HEK293 (cell line): ENCODE data around the gene TLCD3A.

Source experiments
- CTCF ChIA-PET: fragments of 350-600 bp; formaldehyde crosslinking; extraction: SDS; loops from one replicate; lab custom pipeline; 2021; ENCODE audit warnings: antibody characterized with exemption; lab: Yijun Ruan, JAX
- POLR2A ChIA-PET: fragments of 300-600 bp; formaldehyde crosslinking; extraction: SDS; loops from one replicate; lab custom pipeline; 2020; ENCODE audit warnings: antibody characterized with exemption, inconsistent platforms; lab: Yijun Ruan, JAX
- H3K27ac ChIP-seq: fragments of 200-500 bp; sonication (Bioruptor generic); 2 replicates; pipeline ENCODE4 v1.5.1; 2014; ENCODE audit warnings: low read depth, low read length, control low read depth, inconsistent platforms; ENCODE audit errors: extremely low read depth
- H3K36me3 ChIP-seq, 2 experiments: fragments of 200-500 bp in 1 of 2; sonication (Bioruptor generic) in 1 of 2; 1 replicate in 1 of 2; 2 replicates in 1 of 2; pipeline ENCODE4 v1.5.1; 2014 to 2017; ENCODE audit warnings: inconsistent platforms in 2 of 2, low read length in 2 of 2; ENCODE audit not compliant: control insufficient read depth in 2 of 2, insufficient read depth in 1 of 2
- H3K4me1 ChIP-seq: fragments of 200-500 bp; sonication (Bioruptor generic); 2 replicates; pipeline ENCODE4 v1.5.1; 2014; ENCODE audit warnings: mild to moderate bottlenecking, low read length, inconsistent platforms; ENCODE audit not compliant: control insufficient read depth, insufficient read depth
- H3K4me3 ChIP-seq: 2 replicates; pipeline ENCODE4 v1.5.1; 2011; ENCODE audit warnings: low read depth, mild to moderate bottlenecking, control low read depth, low read length, moderate library complexity
- H3K9me3 ChIP-seq: fragments of 200-500 bp; sonication (Bioruptor generic); 2 replicates; pipeline ENCODE4 v1.5.1; 2014; ENCODE audit warnings: low read depth, low read length, inconsistent platforms; ENCODE audit not compliant: control insufficient read depth, insufficient read depth
- EGR2 ChIP-seq: fragments of 450-650 bp; formaldehyde crosslinking; IDR thresholded peaks from 2 replicates; pipeline ENCODE4 v1.5.1; 2016; ENCODE audit warnings: low read depth, missing biosample characterization, missing genetic modification characterization
- REPIN1 ChIP-seq: fragments of 450-650 bp; formaldehyde crosslinking; IDR thresholded peaks from 2 replicates; pipeline ENCODE4 v1.5.1; 2017; ENCODE audit warnings: missing biosample characterization, missing genetic modification characterization, low read depth
- SCRT2 ChIP-seq: fragments of 450-650 bp; formaldehyde crosslinking; IDR thresholded peaks from 2 replicates; pipeline ENCODE4 v1.5.1; 2016; ENCODE audit warnings: missing biosample characterization, missing genetic modification characterization
- TRIM28 ChIP-seq: IDR thresholded peaks from 2 replicates; pipeline ENCODE4 v1.6.1; 2011; ENCODE audit warnings: low read length, control low read depth, borderline replicate concordance
- ZBTB17 ChIP-seq: fragments of 450-650 bp; formaldehyde crosslinking; IDR thresholded peaks from 2 replicates; pipeline ENCODE4 v1.5.1; 2016; ENCODE audit warnings: missing biosample characterization, missing genetic modification characterization
- ZBTB8A ChIP-seq: fragments of 450-650 bp; formaldehyde crosslinking; IDR thresholded peaks from 2 replicates; pipeline ENCODE4 v1.5.1; 2016; ENCODE audit warnings: missing biosample characterization, missing genetic modification characterization
- ZFP69B ChIP-seq: fragments of 450-650 bp; formaldehyde crosslinking; IDR thresholded peaks from 2 replicates; pipeline ENCODE4 v1.5.1; 2016; ENCODE audit warnings: missing biosample characterization, missing genetic modification characterization
- ZNF302 ChIP-seq: fragments of 450-650 bp; formaldehyde crosslinking; IDR thresholded peaks from 2 replicates; pipeline ENCODE4 v1.5.1; 2016; ENCODE audit warnings: missing biosample characterization, missing genetic modification characterization, low read depth
- ZNF394 ChIP-seq: fragments of 450-650 bp; formaldehyde crosslinking; IDR thresholded peaks from 2 replicates; pipeline ENCODE4 v1.5.1; 2016; ENCODE audit warnings: missing biosample characterization, missing genetic modification characterization, mild to moderate bottlenecking, moderate library complexity, borderline replicate concordance
- ZNF510 ChIP-seq: fragments of 450-650 bp; formaldehyde crosslinking; IDR thresholded peaks from 2 replicates; pipeline ENCODE4 v1.5.1; 2018; ENCODE audit warnings: mild to moderate bottlenecking, missing genetic modification characterization, missing biosample characterization; ENCODE audit not compliant: insufficient replicate concordance
- ZNF530 ChIP-seq: fragments of 450-650 bp; formaldehyde crosslinking; IDR thresholded peaks from 2 replicates; pipeline ENCODE4 v1.5.1; 2016; ENCODE audit warnings: low read depth, missing biosample characterization, missing genetic modification characterization
- ZNF548 ChIP-seq: fragments of 450-650 bp; formaldehyde crosslinking; IDR thresholded peaks from 2 replicates; pipeline ENCODE4 v1.5.1; 2016; ENCODE audit warnings: missing biosample characterization, missing genetic modification characterization
- ZNF600 ChIP-seq: fragments of 450-650 bp; formaldehyde crosslinking; IDR thresholded peaks from 2 replicates; pipeline ENCODE4 v1.5.1; 2016; ENCODE audit warnings: missing biosample characterization, missing genetic modification characterization
- ZNF654 ChIP-seq: fragments of 450-650 bp; formaldehyde crosslinking; IDR thresholded peaks from 2 replicates; pipeline ENCODE4 v1.5.1; 2016; ENCODE audit warnings: low read depth, missing biosample characterization, missing genetic modification characterization
- TF ChIP-seq, protein P1 (sequence below): fragments of 450-650 bp; formaldehyde crosslinking; IDR thresholded peaks from 2 replicates; pipeline ENCODE4; 2016; ENCODE audit warnings: missing biosample characterization, missing genetic modification characterization
- TF ChIP-seq, protein P2 (sequence below): fragments of 450-650 bp; formaldehyde crosslinking; IDR thresholded peaks from 2 replicates; pipeline ENCODE4 v1.5.1; 2016; ENCODE audit warnings: missing biosample characterization, missing genetic modification characterization, borderline replicate concordance
- TF ChIP-seq, protein P3 (sequence below): fragments of 450-650 bp; formaldehyde crosslinking; IDR thresholded peaks from 2 replicates; pipeline ENCODE4 v1.5.1; 2016; ENCODE audit warnings: missing biosample characterization, missing genetic modification characterization
- TF ChIP-seq, protein P4 (sequence below): fragments of 450-650 bp; formaldehyde crosslinking; conservative IDR thresholded peaks from 2 replicates; pipeline ENCODE4 v1.5.1; 2016; ENCODE audit warnings: low read depth, missing biosample characterization, missing genetic modification characterization

Gene TLCD3A

DNA sequence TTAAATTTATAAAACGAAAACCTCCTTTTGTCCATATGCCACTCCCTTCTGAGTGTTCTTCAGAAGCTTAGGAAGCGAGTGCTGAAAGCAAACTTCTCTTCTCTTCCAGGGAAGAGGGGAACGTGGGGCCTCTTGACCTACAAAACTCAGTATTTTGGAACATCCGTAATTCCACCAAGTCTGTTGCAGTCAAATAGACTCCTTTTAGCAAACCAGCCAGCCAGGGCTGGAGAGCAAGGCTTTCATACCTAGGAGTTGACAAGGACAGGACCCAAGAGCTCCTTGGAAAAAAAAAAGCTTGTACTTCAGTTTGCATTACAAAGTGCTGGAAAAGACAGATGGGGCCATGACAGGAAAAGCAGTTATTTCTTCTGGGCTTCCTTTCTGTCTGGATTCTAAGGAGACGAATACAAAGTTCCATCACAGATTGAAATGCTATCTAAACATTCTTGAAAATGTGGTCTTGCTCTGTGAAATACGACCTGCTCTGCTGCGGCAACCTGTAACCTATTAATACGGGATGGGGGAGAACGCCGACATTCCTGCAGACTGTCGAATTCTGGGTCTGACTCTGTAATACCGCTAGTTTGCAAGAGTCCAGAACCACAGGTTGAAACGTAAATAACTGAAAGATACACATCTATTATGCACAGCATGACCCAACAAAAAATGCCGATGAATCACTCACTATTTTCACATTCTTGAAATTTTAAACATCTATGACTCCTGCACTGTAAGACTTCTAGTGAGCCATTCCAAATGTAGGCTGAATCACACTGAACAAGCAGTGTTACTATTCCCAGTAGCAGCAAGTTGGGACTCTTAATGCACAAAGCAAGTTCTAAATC, 38.4 kb upstream of the TLCD3A start:
- no peaks in the 10 kb centered on the region for H3K4me1 ChIP-seq
- H3K27ac ChIP-seq: no peak overlapping the region
- peaks cover 50 to 77% of the 10 kb centered on the region in 2 experiments for H3K36me3 ChIP-seq
- H3K4me3 ChIP-seq: no peak overlapping the region
- POLR2A ChIA-PET: no interaction called here
- TF ChIP-seq ZNF302 (tag by site-specific recombination): no peak
- TF ChIP-seq EGR2 (tag by site-specific recombination): no peak
- TF ChIP-seq, protein P1, sequence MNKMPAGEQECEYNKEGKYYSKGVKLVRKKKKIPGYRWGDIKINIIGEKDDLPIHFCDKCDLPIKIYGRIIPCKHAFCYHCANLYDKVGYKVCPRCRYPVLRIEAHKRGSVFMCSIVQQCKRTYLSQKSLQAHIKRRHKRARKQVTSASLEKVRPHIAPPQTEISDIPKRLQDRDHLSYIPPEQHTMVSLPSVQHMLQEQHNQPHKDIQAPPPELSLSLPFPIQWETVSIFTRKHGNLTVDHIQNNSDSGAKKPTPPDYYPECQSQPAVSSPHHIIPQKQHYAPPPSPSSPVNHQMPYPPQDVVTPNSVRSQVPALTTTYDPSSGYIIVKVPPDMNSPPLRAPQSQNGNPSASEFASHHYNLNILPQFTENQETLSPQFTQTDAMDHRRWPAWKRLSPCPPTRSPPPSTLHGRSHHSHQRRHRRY (tag by site-specific recombination): no peak
- no peak for TF ChIP-seq ZNF510 (tag by site-specific recombination)
- TF ChIP-seq, protein P2, sequence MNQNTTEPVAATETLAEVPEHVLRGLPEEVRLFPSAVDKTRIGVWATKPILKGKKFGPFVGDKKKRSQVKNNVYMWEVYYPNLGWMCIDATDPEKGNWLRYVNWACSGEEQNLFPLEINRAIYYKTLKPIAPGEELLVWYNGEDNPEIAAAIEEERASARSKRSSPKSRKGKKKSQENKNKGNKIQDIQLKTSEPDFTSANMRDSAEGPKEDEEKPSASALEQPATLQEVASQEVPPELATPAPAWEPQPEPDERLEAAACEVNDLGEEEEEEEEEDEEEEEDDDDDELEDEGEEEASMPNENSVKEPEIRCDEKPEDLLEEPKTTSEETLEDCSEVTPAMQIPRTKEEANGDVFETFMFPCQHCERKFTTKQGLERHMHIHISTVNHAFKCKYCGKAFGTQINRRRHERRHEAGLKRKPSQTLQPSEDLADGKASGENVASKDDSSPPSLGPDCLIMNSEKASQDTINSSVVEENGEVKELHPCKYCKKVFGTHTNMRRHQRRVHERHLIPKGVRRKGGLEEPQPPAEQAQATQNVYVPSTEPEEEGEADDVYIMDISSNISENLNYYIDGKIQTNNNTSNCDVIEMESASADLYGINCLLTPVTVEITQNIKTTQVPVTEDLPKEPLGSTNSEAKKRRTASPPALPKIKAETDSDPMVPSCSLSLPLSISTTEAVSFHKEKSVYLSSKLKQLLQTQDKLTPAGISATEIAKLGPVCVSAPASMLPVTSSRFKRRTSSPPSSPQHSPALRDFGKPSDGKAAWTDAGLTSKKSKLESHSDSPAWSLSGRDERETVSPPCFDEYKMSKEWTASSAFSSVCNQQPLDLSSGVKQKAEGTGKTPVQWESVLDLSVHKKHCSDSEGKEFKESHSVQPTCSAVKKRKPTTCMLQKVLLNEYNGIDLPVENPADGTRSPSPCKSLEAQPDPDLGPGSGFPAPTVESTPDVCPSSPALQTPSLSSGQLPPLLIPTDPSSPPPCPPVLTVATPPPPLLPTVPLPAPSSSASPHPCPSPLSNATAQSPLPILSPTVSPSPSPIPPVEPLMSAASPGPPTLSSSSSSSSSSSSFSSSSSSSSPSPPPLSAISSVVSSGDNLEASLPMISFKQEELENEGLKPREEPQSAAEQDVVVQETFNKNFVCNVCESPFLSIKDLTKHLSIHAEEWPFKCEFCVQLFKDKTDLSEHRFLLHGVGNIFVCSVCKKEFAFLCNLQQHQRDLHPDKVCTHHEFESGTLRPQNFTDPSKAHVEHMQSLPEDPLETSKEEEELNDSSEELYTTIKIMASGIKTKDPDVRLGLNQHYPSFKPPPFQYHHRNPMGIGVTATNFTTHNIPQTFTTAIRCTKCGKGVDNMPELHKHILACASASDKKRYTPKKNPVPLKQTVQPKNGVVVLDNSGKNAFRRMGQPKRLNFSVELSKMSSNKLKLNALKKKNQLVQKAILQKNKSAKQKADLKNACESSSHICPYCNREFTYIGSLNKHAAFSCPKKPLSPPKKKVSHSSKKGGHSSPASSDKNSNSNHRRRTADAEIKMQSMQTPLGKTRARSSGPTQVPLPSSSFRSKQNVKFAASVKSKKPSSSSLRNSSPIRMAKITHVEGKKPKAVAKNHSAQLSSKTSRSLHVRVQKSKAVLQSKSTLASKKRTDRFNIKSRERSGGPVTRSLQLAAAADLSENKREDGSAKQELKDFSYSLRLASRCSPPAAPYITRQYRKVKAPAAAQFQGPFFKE: no peak
- no peak for TF ChIP-seq ZNF548
- TF ChIP-seq SCRT2 (tag by site-specific recombination): 0 out of 2 replicates have a peak, but pooled peaks have one; percentile 26
- TF ChIP-seq ZNF600: 0 out of 2 replicates have a peak, but pooled peaks have one; percentile 52
- no peak for TF ChIP-seq ZNF654 (tag by site-specific recombination)
- TF ChIP-seq TRIM28: no peak
- no peak for TF ChIP-seq ZNF394
- no peak for TF ChIP-seq REPIN1
- no peak for TF ChIP-seq ZNF530
- TF ChIP-seq ZBTB17: no peak
- CTCF ChIA-PET: interaction anchor here (0.5 to 9.2 kb wide), 6 partner anchors 9 to 544 kb away, joined by 3 to 173 read pairs (median 4); a partner anchor contains a TSS
- H3K9me3 ChIP-seq: no peaks in the 10 kb centered on the region

DNA sequence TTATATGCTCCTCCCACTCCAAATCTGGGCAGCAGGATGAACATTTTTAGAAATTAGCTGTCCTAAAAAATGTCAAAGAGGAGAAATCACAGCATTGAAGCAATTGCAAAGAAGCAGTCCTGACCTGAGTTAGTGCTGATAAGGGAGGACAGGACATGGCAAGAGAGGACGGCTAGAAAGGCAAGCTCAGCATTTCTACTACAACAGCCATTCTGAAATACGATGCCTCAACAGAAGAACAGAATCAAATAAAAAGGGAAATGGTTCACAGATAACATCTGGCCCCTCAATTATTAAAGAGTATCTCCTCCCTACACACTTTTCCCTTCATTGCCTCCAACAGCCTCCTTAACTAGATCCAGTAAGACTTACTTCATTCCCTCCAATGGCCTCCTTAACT, 36.0 kb upstream of the TLCD3A start:
- ChIA-PET CTCF (interaction anchor here (0.5 to 9.2 kb wide), 5 partner anchors 8 to 285 kb away, joined by 3 to 173 read pairs (median 3); a partner anchor contains a TSS), POLR2A (no interaction called here)
- Histone ChIP-seq H3K9me3 (no peaks in the 10 kb centered on the region), H3K4me1 (no peaks in the 10 kb centered on the region), H3K4me3 (no peak overlapping the region), H3K36me3 (peaks cover 55 to 60% of the 10 kb centered on the region in 2 experiments), H3K27ac (no peak overlapping the region)
- no peak for TF ChIP-seq ZBTB8A (tag by site-specific recombination)
- TF ChIP-seq, protein P3, sequence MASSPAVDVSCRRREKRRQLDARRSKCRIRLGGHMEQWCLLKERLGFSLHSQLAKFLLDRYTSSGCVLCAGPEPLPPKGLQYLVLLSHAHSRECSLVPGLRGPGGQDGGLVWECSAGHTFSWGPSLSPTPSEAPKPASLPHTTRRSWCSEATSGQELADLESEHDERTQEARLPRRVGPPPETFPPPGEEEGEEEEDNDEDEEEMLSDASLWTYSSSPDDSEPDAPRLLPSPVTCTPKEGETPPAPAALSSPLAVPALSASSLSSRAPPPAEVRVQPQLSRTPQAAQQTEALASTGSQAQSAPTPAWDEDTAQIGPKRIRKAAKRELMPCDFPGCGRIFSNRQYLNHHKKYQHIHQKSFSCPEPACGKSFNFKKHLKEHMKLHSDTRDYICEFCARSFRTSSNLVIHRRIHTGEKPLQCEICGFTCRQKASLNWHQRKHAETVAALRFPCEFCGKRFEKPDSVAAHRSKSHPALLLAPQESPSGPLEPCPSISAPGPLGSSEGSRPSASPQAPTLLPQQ (tag by site-specific recombination): peak; percentile 81
- TF ChIP-seq, protein P4, sequence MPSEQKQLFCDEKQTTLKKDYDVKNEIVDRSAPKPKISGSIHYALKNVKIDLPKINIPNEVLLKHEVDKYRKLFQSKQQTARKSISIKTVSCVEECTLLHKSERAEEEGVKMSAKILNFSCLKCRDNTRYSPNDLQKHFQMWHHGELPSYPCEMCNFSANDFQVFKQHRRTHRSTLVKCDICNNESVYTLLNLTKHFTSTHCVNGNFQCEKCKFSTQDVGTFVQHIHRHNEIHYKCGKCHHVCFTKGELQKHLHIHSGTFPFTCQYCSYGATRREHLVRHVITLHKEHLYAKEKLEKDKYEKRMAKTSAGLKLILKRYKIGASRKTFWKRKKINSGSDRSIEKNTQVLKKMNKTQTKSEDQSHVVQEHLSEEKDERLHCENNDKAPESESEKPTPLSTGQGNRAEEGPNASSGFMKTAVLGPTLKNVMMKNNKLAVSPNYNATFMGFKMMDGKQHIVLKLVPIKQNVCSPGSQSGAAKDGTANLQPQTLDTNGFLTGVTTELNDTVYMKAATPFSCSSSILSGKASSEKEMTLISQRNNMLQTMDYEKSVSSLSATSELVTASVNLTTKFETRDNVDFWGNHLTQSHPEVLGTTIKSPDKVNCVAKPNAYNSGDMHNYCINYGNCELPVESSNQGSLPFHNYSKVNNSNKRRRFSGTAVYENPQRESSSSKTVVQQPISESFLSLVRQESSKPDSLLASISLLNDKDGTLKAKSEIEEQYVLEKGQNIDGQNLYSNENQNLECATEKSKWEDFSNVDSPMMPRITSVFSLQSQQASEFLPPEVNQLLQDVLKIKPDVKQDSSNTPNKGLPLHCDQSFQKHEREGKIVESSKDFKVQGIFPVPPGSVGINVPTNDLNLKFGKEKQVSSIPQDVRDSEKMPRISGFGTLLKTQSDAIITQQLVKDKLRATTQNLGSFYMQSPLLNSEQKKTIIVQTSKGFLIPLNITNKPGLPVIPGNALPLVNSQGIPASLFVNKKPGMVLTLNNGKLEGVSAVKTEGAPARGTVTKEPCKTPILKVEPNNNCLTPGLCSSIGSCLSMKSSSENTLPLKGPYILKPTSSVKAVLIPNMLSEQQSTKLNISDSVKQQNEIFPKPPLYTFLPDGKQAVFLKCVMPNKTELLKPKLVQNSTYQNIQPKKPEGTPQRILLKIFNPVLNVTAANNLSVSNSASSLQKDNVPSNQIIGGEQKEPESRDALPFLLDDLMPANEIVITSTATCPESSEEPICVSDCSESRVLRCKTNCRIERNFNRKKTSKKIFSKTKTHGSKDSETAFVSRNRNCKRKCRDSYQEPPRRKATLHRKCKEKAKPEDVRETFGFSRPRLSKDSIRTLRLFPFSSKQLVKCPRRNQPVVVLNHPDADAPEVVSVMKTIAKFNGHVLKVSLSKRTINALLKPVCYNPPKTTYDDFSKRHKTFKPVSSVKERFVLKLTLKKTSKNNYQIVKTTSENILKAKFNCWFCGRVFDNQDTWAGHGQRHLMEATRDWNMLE (tag by site-specific recombination): no peak
- peak; percentile 64; the same call in 1 of the 2 replicates for TF ChIP-seq ZFP69B
- TF ChIP-seq, all 188 proteins: peak for 2
